DOHH2 (cell line): ENCODE measurements around the gene RPL18.

Experiments
- H3F3A ChIP-seq: fragments of 200-600 bp; sonication (generic), shearing (Covaris generic); 2 replicates; pipeline ENCODE4 v1.6.0; 2016; ENCODE audit warnings: antibody characterized with exemption, mild to moderate bottlenecking; ENCODE audit not compliant: control insufficient read depth, insufficient read depth
- H3K27ac ChIP-seq: fragments of 200-600 bp; sonication (generic); 2 replicates; pipeline ENCODE4 v1.5.1; 2014; ENCODE audit warnings: low read depth, mild to moderate bottlenecking, low read length, moderate library complexity
- H3K27me3 ChIP-seq: fragments of 200-600 bp; sonication (generic); 2 replicates; pipeline ENCODE4 v1.6.1; 2014; ENCODE audit warnings: mild to moderate bottlenecking, low read length, mixed read lengths; ENCODE audit not compliant: control insufficient read depth
- H3K36me3 ChIP-seq: fragments of 200-600 bp; sonication (generic); 2 replicates; pipeline ENCODE4 v1.6.1; 2014; ENCODE audit warnings: mild to moderate bottlenecking, low read length, moderate library complexity, mixed read lengths; ENCODE audit not compliant: control insufficient read depth
- H3K4me1 ChIP-seq: fragments of 200-600 bp; sonication (generic); 2 replicates; pipeline ENCODE4 v1.6.1; 2014; ENCODE audit warnings: mild to moderate bottlenecking, low read length, mixed read lengths; ENCODE audit not compliant: control insufficient read depth
- H3K4me2 ChIP-seq: fragments of 200-600 bp; sonication (generic); 2 replicates; pipeline ENCODE4 v1.6.0; 2014; ENCODE audit warnings: mild to moderate bottlenecking, low read length, moderate library complexity
- H3K4me3 ChIP-seq: fragments of 200-600 bp; sonication (generic); 2 replicates; pipeline ENCODE4 v1.5.1; 2014; ENCODE audit warnings: mild to moderate bottlenecking, low read length, mixed read lengths
- H3K79me2 ChIP-seq: fragments of 200-600 bp; sonication (generic); 2 replicates; pipeline ENCODE4 v1.6.1; 2014; ENCODE audit warnings: mild to moderate bottlenecking, low read length, mixed read lengths; ENCODE audit not compliant: control insufficient read depth
- H3K9me2 ChIP-seq: fragments of 200-600 bp; sonication (generic); replicated peaks from 2 replicates; pipeline ENCODE4 v1.6.1; 2014; ENCODE audit warnings: mild to moderate bottlenecking, low read length, mixed read lengths; ENCODE audit not compliant: control insufficient read depth
- H3K9me3 ChIP-seq: fragments of 200-600 bp; sonication (generic); 2 replicates; pipeline ENCODE4 v1.6.1; 2014; ENCODE audit warnings: antibody characterized with exemption, low read length, mixed read lengths; ENCODE audit not compliant: control insufficient read depth, insufficient read depth
- H4K20me1 ChIP-seq: fragments of 200-600 bp; sonication (generic); 2 replicates; pipeline ENCODE4 v1.6.0; 2014; ENCODE audit warnings: low read depth, mild to moderate bottlenecking, antibody characterized with exemption, low read length, moderate library complexity; ENCODE audit not compliant: control insufficient read depth, insufficient read depth
- EZH2phosphoT487 ChIP-seq: fragments of 200-600 bp; sonication (generic); IDR thresholded peaks from 2 replicates; pipeline ENCODE4 v1.6.1; 2017; ENCODE audit warnings: borderline replicate concordance, mild to moderate bottlenecking, antibody characterized with exemption, low read length, moderate library complexity, mixed read lengths
- TF ChIP-seq, protein P1 (sequence below): fragments of 200-600 bp; sonication (generic); IDR thresholded peaks from one replicate; pipeline ENCODE4 v1.5.1; 2014; ENCODE audit warnings: antibody characterized with exemption, mild to moderate bottlenecking, low read depth, low read length; ENCODE audit not compliant: poor library complexity, severe bottlenecking

RPL18 gene

GRCh38 chr19:48644839-48645619 lies 26.1 kb upstream of the RPL18 start:
- Histone ChIP-seq H3K9me2 (no peaks in the 10 kb centered on the region), H3K79me2 (no peaks in the 10 kb centered on the region), H3K36me3 (no peaks in the 10 kb centered on the region), H4K20me1 (no peaks in the 10 kb centered on the region), H3K27me3 (no peaks in the 10 kb centered on the region), H3K27ac (peak overlapping the region; percentile 82), H3F3A (peaks cover 22% of the 10 kb centered on the region), H3K4me2 (peak overlapping the region; percentile 96), H3K9me3 (no peaks in the 10 kb centered on the region), H3K4me3 (peak overlapping the region; percentile 77), H3K4me1 (peaks cover 53% of the 10 kb centered on the region)
- TF ChIP-seq, protein P1, sequence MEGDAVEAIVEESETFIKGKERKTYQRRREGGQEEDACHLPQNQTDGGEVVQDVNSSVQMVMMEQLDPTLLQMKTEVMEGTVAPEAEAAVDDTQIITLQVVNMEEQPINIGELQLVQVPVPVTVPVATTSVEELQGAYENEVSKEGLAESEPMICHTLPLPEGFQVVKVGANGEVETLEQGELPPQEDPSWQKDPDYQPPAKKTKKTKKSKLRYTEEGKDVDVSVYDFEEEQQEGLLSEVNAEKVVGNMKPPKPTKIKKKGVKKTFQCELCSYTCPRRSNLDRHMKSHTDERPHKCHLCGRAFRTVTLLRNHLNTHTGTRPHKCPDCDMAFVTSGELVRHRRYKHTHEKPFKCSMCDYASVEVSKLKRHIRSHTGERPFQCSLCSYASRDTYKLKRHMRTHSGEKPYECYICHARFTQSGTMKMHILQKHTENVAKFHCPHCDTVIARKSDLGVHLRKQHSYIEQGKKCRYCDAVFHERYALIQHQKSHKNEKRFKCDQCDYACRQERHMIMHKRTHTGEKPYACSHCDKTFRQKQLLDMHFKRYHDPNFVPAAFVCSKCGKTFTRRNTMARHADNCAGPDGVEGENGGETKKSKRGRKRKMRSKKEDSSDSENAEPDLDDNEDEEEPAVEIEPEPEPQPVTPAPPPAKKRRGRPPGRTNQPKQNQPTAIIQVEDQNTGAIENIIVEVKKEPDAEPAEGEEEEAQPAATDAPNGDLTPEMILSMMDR: no peak
- TF ChIP-seq EZH2phosphoT487: no peak

GRCh38 chr19:48644355-48644754 lies 25.4 kb upstream of the RPL18 start:
- no peak for TF ChIP-seq EZH2phosphoT487
- Histone ChIP-seq H3K79me2 (no peaks in the 10 kb centered on the region), H4K20me1 (no peaks in the 10 kb centered on the region), H3K36me3 (no peaks in the 10 kb centered on the region), H3K27me3 (no peaks in the 10 kb centered on the region), H3K4me1 (peaks cover 47% of the 10 kb centered on the region), H3K4me3 (peak overlapping the region; percentile 77), H3F3A (peaks cover 20% of the 10 kb centered on the region), H3K9me3 (no peaks in the 10 kb centered on the region), H3K4me2 (peak overlapping the region; percentile 96), H3K9me2 (no peaks in the 10 kb centered on the region), H3K27ac (no peak overlapping the region)

DNA sequence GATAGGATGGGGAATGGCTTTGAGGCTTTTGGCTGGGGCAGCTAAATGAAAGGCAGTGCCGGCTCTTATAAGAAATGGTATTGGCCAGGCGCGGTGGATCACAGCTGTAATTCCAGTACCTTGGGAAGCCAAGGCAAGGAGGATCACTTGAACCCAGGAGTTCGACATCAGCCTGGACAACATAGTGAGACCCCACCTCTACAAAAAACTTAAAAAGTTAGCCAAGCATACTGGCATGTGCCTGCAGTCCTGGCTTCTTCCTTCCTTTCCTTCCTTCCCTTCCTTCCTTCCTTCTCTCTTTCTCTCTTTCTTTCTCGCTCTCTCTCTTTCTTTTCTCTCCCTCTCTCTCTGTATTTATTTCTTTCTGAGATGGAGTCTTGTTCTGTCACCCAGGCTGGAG lies 23.9 kb upstream of the RPL18 start:
- no peak overlapping the region for H3K27ac ChIP-seq
- peaks cover 18% of the 10 kb centered on the region for H3F3A ChIP-seq
- H3K4me1 ChIP-seq: peaks cover 47% of the 10 kb centered on the region
- TF ChIP-seq, protein P1: no peak
- TF ChIP-seq EZH2phosphoT487: no peak
- H3K4me2 ChIP-seq: no peak overlapping the region
- H3K36me3 ChIP-seq: 0 out of 2 replicates have a peak, but pooled peaks cover 4% of the 10 kb centered on the region
- H3K4me3 ChIP-seq: no peak overlapping the region
- no peaks in the 10 kb centered on the region for H3K79me2 ChIP-seq
- H3K27me3 ChIP-seq: no peaks in the 10 kb centered on the region
- H3K9me3 ChIP-seq: no peaks in the 10 kb centered on the region
- no peaks in the 10 kb centered on the region for H4K20me1 ChIP-seq
- no peaks in the 10 kb centered on the region for H3K9me2 ChIP-seq

- Histone ChIP-seq H3K79me2 (no peaks in the 10 kb centered on the region), H3K9me2 (no peaks in the 10 kb centered on the region), H3K4me2 (no peak overlapping the region), H3K9me3 (no peaks in the 10 kb centered on the region), H3K36me3 (0 out of 2 replicates have a peak, but pooled peaks cover 4% of the 10 kb centered on the region), H3K27ac (no peak overlapping the region), H3K4me1 (peaks cover 42% of the 10 kb centered on the region), H3K4me3 (no peak overlapping the region), H4K20me1 (no peaks in the 10 kb centered on the region), H3F3A (peaks cover 13% of the 10 kb centered on the region), H3K27me3 (no peaks in the 10 kb centered on the region)
- TF ChIP-seq EZH2phosphoT487: no peak
- TF ChIP-seq, protein P1: no peak
Measured at GRCh38 chr19:48641850-48642249, 22.9 kb upstream of the RPL18 start.
